SU-DHL-6 (cell line): ENCODE results near the gene DEGS1.

Experiments
- CTCF ChIP-seq: fragments of 200-600 bp; sonication (generic); IDR thresholded peaks from one replicate; pipeline ENCODE4 v1.5.1; 2017; ENCODE audit warnings: antibody characterized with exemption, mild to moderate bottlenecking, low read length, moderate library complexity; ENCODE audit not compliant: insufficient read depth, poor library complexity, severe bottlenecking
- EZH2phosphoT487 ChIP-seq: fragments of 200-600 bp; sonication (generic), shearing (Covaris generic); conservative IDR thresholded peaks from 2 replicates; pipeline ENCODE4 v1.6.1; 2018; ENCODE audit warnings: mild to moderate bottlenecking, antibody characterized with exemption, low read length, moderate library complexity, mixed read lengths

- TF ChIP-seq CTCF, result no peak
- no peak for TF ChIP-seq EZH2phosphoT487
Measured at GRCh38 chr1:224219612-224220059, 36.6 kb downstream of the DEGS1 start.
